OCI-LY3 (cell line): ENCODE results near the gene EIF2S2.
A peak's percentile ranks its signal among the peaks of the same experiment; 100 is the strongest.

Source experiments
- H2AFZ ChIP-seq: fragments of 200-600, 300-600 bp; shearing (Covaris generic); 2 replicates; pipeline ENCODE4 v1.6.0; 2014; ENCODE audit warnings: antibody characterized with exemption, low read depth, low read length
- H3K27ac ChIP-seq: fragments of 200-600, 300-600 bp; sonication (generic); 2 replicates; pipeline ENCODE4 v1.5.1; 2014; ENCODE audit warnings: mild to moderate bottlenecking, low read length, moderate library complexity, mixed read lengths
- H3K27me3 ChIP-seq: fragments of 200-600, 300-600 bp; sonication (generic); 2 replicates; pipeline ENCODE4 v1.6.1; 2014; ENCODE audit warnings: low read depth, low read length, mixed read lengths
- H3K36me3 ChIP-seq: fragments of 200-600, 300-600 bp; sonication (generic); replicated peaks from 2 replicates; pipeline ENCODE3; 2014; ENCODE audit warnings: low read depth, low read length, mixed read lengths
- H3K4me1 ChIP-seq: fragments of 300-600, 200-600 bp; sonication (generic); 2 replicates; pipeline ENCODE4 v1.6.1; 2014; ENCODE audit warnings: low read length, mixed read lengths
- H3K4me2 ChIP-seq: fragments of 200-600, 300-600 bp; sonication (generic); 2 replicates; pipeline ENCODE4 v1.6.1; 2014; ENCODE audit warnings: low read length, mixed read lengths
- H3K4me3 ChIP-seq: fragments of 300-600, 200-600 bp; sonication (generic); 2 replicates; pipeline ENCODE4 v1.5.1; 2014; ENCODE audit warnings: antibody characterized with exemption, mild to moderate bottlenecking, low read length, moderate library complexity
- H3K79me2 ChIP-seq: fragments of 300-600, 200-600 bp; shearing (Covaris generic); 2 replicates; pipeline ENCODE4 v1.6.1; 2014; ENCODE audit warnings: mild to moderate bottlenecking, low read length, mixed read lengths
- H3K9ac ChIP-seq: fragments of 300-600, 200-600 bp; shearing (Covaris generic); 2 replicates; pipeline ENCODE4 v1.6.0; 2014; ENCODE audit warnings: mild to moderate bottlenecking, low read length, moderate library complexity
- H3K9me3 ChIP-seq: fragments of 200-600, 300-600 bp; shearing (Covaris generic); 2 replicates; pipeline ENCODE4 v1.6.1; 2014; ENCODE audit warnings: low read length, mixed read lengths; ENCODE audit not compliant: insufficient read depth
- H4K20me1 ChIP-seq: fragments of 200-600, 300-600 bp; sonication (generic); 2 replicates; pipeline ENCODE4 v1.6.1; 2016; ENCODE audit warnings: low read length, mixed read lengths; ENCODE audit not compliant: insufficient read depth
- CTCF ChIP-seq: fragments of 200-600, 300-600 bp; sonication (generic); IDR thresholded peaks from 2 replicates; pipeline ENCODE4 v1.5.1; 2014; ENCODE audit warnings: antibody characterized with exemption, low read length, low read depth
- EZH2phosphoT487 ChIP-seq: fragments of 200-600 bp; shearing (Covaris generic); IDR thresholded peaks from 2 replicates; pipeline ENCODE4 v1.6.1; 2018; ENCODE audit warnings: antibody characterized with exemption, mixed run types, low read depth

The EIF2S2 gene

GRCh38 chr20:34129518-34130162 is 17.6 kb upstream of the EIF2S2 start:
- H2AFZ ChIP-seq, result peak overlapping the region; percentile 44; the same call in 1 of the 2 replicates
- H3K36me3 ChIP-seq, result no peaks in the 10 kb centered on the region
- peaks cover 17% of the 10 kb centered on the region for H3K27me3 ChIP-seq
- H3K79me2 ChIP-seq, result no peaks in the 10 kb centered on the region
- no peaks in the 10 kb centered on the region for H3K9me3 ChIP-seq
- peak overlapping the region; percentile 97 for H3K4me2 ChIP-seq
- peaks cover 17% of the 10 kb centered on the region for H3K4me1 ChIP-seq
- no peaks in the 10 kb centered on the region for H4K20me1 ChIP-seq
- H3K27ac ChIP-seq, result no peak overlapping the region
- peak overlapping the region; percentile 36 for H3K9ac ChIP-seq
- peak overlapping the region; percentile 77 for H3K4me3 ChIP-seq
- TF ChIP-seq EZH2phosphoT487 (no peak), CTCF (peak; percentile 95)

- Histone ChIP-seq H3K4me2 (no peak overlapping the region), H3K27ac (no peak overlapping the region), H2AFZ (no peak overlapping the region), H3K27me3 (peaks cover 17% of the 10 kb centered on the region), H3K9ac (no peak overlapping the region), H3K4me1 (peaks cover 24% of the 10 kb centered on the region), H4K20me1 (no peaks in the 10 kb centered on the region), H3K79me2 (no peaks in the 10 kb centered on the region), H3K4me3 (no peak overlapping the region), H3K9me3 (no peaks in the 10 kb centered on the region), H3K36me3 (no peaks in the 10 kb centered on the region)
- TF ChIP-seq CTCF (no peak), EZH2phosphoT487 (no peak)
These were observed 15.7 kb upstream of the EIF2S2 start for GRCh38 chr20:34127792-34128191.

GRCh38 chr20:34124469-34125249 is 12.6 kb upstream of the EIF2S2 start:
- H3K9me3 ChIP-seq, result no peaks in the 10 kb centered on the region
- H3K79me2 ChIP-seq, result no peaks in the 10 kb centered on the region
- H4K20me1 ChIP-seq, result no peaks in the 10 kb centered on the region
- no peak overlapping the region for H2AFZ ChIP-seq
- TF ChIP-seq CTCF (no peak), EZH2phosphoT487 (no peak)
- no peak overlapping the region for H3K27ac ChIP-seq
- H3K4me2 ChIP-seq, result peak overlapping the region; percentile 8; the same call in 1 of the 2 replicates
- H3K27me3 ChIP-seq, result peaks cover 18% of the 10 kb centered on the region
- H3K4me3 ChIP-seq, result no peak overlapping the region
- H3K4me1 ChIP-seq, result peaks cover 24% of the 10 kb centered on the region
- no peaks in the 10 kb centered on the region for H3K36me3 ChIP-seq
- H3K9ac ChIP-seq, result no peak overlapping the region

GRCh38 chr20:34123309-34123708 is 11.3 kb upstream of the EIF2S2 start:
- H3K4me3 ChIP-seq, result no peak overlapping the region
- H3K36me3 ChIP-seq, result no peaks in the 10 kb centered on the region
- H3K27ac ChIP-seq, result no peak overlapping the region
- H3K9me3 ChIP-seq, result no peaks in the 10 kb centered on the region
- TF ChIP-seq CTCF (no peak), EZH2phosphoT487 (no peak)
- no peak overlapping the region for H2AFZ ChIP-seq
- H3K4me1 ChIP-seq, result peaks cover 13% of the 10 kb centered on the region
- no peaks in the 10 kb centered on the region for H3K79me2 ChIP-seq
- no peaks in the 10 kb centered on the region for H4K20me1 ChIP-seq
- H3K9ac ChIP-seq, result no peak overlapping the region
- H3K27me3 ChIP-seq, result peaks cover 24% of the 10 kb centered on the region
- H3K4me2 ChIP-seq, result no peak overlapping the region
